HUDEP-2 (cell line): ENCODE data around the gene SCAPER.
"Not testable (repeated sequence)": the region's sequence is repeated elsewhere in the genome, so short reads cannot be mapped to it uniquely, and the experiment has no call there.

Source experiments
- DNase-seq, 76 experiments: peaks; one replicate each; lab custom pipeline; 2025; ENCODE audit not compliant: unreplicated experiment in 76 of 76; lab: John Stamatoyannopoulos, UW

Gene SCAPER

GRCh38 chr15:76298986-76299385, 606.2 kb downstream of the SCAPER start:
- DNase-seq: no peak

DNA sequence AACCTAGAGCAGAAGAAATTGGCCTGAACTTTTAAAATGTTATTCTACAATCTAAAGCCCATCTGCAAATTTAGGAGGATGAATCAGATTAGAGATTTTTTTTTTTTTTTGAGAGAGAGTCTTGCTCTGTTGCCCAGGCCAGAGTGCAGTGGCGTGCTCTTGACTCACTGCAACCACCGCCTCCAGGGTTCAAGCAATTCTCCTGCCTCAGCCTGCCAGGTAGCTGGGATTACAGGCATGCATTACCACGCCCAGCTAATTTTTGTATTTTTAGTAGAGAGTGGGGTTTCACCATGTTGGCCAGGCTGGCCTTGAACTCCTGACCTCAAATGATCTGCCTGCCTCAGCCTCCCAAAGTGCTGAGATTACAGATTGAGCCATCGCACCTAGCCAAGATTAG, 607.2 kb downstream of the SCAPER start:
- not testable (repeated sequence) for DNase-seq
